VCaP (cell line): ENCODE results near the gene HHIPL1.

Source experiments
- H3K27ac ChIP-seq: fragments of 450-650 bp; 2 replicates; pipeline ENCODE4 v1.5.1; 2017
- TF ChIP-seq, protein P1 (sequence below): fragments of 450-650 bp; conservative IDR thresholded peaks from 2 replicates; pipeline ENCODE4 v1.5.1; 2017; ENCODE audit warnings: mild to moderate bottlenecking, moderate library complexity

HHIPL1 gene

DNA sequence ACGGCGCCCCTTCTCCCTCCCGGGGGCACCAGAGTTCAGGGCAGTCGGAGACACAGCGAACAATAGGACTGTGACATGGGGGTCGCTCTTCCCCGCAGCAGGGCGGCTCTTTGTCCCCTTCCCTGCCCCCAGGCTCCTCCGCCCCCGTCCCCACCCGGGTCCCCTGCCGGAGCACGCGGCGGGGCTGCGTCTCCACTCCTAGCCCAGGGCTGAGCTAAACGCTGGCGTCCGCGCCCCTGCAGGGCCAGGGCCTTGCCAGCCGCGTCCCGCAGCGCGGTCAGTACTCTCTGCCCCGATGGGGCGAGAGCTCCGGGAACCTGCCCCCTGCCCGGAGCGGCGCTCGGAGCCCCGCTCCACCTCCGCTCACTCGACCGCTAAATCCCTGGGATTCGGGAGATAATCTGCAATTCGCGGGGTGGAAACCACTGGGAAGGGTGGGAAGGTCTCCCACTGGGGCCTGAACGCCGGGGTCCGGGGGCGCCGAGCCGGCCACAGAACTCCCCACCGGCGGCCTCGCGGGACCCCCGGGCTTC, 40.1 kb upstream of the HHIPL1 start:
- H3K27ac ChIP-seq, result peak overlapping the region; percentile 94
- TF ChIP-seq, protein P1, sequence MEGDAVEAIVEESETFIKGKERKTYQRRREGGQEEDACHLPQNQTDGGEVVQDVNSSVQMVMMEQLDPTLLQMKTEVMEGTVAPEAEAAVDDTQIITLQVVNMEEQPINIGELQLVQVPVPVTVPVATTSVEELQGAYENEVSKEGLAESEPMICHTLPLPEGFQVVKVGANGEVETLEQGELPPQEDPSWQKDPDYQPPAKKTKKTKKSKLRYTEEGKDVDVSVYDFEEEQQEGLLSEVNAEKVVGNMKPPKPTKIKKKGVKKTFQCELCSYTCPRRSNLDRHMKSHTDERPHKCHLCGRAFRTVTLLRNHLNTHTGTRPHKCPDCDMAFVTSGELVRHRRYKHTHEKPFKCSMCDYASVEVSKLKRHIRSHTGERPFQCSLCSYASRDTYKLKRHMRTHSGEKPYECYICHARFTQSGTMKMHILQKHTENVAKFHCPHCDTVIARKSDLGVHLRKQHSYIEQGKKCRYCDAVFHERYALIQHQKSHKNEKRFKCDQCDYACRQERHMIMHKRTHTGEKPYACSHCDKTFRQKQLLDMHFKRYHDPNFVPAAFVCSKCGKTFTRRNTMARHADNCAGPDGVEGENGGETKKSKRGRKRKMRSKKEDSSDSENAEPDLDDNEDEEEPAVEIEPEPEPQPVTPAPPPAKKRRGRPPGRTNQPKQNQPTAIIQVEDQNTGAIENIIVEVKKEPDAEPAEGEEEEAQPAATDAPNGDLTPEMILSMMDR, result no peak

- TF ChIP-seq, protein P1, result no peak
- H3K27ac ChIP-seq, result peak overlapping the region; percentile 94
Measured at GRCh38 chr14:99605299-99605961, 39.5 kb upstream of the HHIPL1 start.

DNA sequence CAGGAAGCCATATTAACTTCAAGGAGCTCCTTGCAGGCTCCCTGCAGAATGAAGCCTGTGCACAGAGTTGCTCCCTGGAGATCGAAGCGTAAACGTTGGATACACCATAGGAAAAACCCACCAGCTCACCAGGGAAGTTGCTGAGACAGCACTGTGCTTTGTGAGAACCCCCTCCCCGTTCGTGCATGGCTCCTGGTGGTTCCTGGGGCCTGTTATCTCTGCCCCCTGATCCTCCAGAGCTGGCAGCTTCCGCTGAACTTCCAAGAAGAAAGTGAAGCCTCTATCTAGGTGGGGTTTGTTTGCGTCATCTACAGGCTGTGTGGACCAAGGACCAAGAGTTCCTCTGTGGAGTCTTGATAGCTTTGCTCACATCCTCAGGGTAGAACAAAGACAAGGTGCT, 38.6 kb upstream of the HHIPL1 start:
- peak overlapping the region; percentile 94 for H3K27ac ChIP-seq
- TF ChIP-seq, protein P1, result no peak

DNA sequence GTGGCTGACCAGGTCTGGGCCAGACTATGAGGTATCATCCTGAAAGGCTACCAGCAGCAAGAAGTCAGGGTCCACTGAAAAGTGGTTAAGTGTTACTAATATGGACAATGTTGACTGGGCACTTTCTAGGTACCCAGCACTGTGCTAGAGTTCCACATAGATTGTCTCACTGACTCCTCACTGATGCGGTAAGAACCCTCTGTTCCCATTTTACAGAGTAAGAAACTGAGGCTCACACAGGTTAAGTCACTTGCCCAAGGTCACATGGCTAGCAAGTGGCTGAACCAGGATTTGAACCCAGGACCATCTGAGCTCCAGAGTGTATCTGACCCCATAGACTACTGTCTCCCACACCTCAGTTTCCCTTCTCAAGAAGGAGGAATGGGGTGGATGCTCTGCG, 36.3 kb upstream of the HHIPL1 start:
- no peak overlapping the region for H3K27ac ChIP-seq
- TF ChIP-seq, protein P1, result no peak

- TF ChIP-seq, protein P1, result no peak
- no peak overlapping the region for H3K27ac ChIP-seq
Measured at GRCh38 chr14:99609245-99610170, 35.4 kb upstream of the HHIPL1 start.

GRCh38 chr14:99611646-99612045, 33.3 kb upstream of the HHIPL1 start:
- TF ChIP-seq, protein P1, result no peak
- H3K27ac ChIP-seq, result no peak overlapping the region

GRCh38 chr14:99612071-99612737, 32.7 kb upstream of the HHIPL1 start:
- no peak overlapping the region for H3K27ac ChIP-seq
- TF ChIP-seq, protein P1, result no peak
